ENCODE measurements around the gene ZNF568. TPM values are rescaled to one million over a fixed set of nuclear protein-coding genes. Genes with fewer than 3 reads are reported as not detected.

ZNF568 gene
- total RNA-seq, 1 donor from 2014 or later: 17.8 TPM

DNA sequence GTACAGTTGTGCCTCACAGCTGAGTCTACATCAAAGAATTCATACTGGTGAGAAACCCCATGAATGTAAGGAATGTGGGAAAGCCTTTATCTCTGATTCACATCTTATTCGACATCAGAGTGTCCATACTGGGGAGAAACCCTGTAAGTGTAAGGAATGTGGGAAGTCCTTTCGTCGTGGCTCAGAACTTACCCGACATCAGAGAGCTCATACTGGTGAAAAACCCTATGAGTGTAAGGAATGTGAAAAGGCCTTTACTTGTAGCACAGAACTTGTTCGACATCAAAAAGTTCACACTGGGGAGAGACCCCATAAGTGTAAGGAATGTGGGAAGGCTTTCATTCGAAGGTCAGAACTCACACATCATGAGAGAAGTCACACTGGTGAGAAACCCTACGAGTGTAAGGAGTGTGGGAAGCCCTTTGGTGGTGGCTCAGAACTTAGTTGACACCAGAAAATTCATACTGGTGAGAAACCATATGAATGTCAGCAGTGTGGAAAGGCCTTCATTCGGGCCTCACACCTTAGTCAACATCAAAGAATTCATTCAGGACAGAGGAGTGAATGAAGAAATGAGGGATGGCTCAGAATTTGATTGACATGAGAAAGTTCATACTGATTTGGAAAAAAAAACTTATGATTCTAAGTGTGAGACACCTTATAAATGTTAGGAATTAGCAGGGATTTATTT is 81.2 kb downstream of the ZNF568 start:
- intact Hi-C loops (cut with DNase I): no loop called here
- no peak for ATAC-seq
- no peak for DNase-seq (ENCODE audit: low spot score)

DNA sequence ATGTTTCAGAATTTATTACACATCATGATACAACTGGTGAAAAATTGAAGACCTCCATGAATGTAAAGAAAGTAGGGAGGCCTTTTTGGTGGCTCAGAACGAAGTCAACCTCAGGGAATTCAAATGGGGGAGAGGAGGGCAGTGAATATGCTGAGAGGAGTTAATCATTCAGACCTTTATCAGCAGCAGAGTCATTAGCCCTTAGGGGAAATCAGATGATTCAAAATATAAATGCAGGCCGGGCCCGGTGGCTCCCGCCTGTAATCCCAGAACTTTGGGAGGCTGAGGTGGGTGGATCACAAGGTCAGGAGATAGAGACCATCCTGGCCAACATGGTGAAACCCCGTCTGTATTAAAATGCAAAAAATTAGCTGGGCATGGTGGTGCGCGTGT is 81.7 kb downstream of the ZNF568 start:
- ATAC-seq: no peak
- DNase-seq (ENCODE audit: low spot score): no peak
- intact Hi-C loops (cut with DNase I): no loop called here

DNA sequence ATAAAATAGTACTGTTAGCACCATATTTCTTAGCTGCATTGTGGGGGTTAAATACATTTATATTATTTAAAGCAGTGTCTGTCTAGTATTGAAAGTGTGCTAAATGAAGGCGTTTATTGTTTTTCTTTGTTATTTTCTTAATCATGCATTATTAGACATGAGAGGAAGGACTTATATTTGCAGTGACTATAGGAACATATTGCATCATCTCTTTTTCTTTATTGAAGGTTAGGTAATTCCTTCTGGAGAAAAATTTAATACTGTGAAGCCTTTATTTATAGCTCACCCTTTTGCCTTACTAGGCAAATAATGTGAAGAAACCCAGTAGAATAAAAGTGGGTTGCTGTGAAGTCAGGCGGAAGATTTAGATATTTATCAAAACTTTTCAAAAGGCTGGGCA is 83.2 kb downstream of the ZNF568 start:
- DNase-seq (ENCODE audit: low spot score) (no peak), ATAC-seq (no peak)
- intact Hi-C loops (cut with DNase I): no loop called here

DNA sequence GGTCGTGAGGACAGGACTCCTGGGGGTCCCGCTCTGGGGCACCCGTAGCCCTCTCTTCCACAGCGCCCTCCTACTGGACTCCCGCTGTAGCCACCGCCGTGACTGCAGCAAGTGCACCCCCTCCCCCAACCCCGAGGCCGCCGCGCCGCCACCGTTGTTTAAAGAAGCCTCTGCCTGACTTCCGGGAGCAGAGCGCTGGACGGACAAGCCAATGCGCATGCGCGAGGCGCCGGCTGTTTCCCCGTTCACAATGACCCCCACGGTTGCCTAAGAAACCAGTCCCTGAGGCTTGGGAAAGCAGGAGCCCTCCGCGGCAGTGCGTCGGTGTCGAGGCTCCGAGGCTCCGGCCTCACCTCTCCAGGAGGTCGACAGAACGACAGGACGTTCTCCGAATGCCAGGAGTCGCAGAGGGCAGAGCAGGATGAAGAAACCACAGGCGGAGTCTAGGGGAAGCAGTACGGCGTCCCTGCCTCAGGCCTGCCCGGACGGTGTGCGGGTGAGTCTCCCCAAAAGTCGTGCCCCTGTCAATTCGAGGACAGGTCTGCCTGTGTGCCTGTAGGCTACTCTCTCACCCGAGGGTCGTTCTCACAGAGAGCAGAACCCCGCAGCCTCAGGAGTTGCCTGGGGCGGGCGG is 91.6 kb downstream of the ZNF568 start:
- intact Hi-C loops (cut with DNase I): no loop called here
- DNase-seq (ENCODE audit: low spot score): no peak
- ATAC-seq: peak; percentile 78

DNA sequence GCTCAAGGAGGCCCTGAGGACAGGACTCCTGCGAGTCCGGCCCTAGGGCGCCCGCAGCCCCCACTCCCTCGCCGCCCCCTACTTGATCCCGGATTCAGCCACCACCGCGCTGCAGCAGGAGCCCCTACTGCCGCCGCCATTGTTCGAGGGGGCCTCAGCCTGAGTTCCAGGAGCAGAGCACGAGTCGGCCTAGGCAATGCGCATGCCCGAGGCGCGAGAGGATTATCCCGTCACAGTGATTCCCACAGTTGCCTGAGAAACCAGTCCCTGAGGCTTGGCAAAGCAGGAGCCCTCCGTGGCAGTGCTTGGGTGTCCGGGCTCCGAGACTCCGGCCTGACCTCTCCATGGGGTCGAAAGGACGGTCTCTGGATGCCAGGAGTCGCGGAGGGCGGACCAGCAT is 93.7 kb downstream of the ZNF568 start:
- ATAC-seq (no peak), DNase-seq (ENCODE audit: low spot score) (no peak)
- intact Hi-C loops (cut with DNase I): no loop called here

DNA sequence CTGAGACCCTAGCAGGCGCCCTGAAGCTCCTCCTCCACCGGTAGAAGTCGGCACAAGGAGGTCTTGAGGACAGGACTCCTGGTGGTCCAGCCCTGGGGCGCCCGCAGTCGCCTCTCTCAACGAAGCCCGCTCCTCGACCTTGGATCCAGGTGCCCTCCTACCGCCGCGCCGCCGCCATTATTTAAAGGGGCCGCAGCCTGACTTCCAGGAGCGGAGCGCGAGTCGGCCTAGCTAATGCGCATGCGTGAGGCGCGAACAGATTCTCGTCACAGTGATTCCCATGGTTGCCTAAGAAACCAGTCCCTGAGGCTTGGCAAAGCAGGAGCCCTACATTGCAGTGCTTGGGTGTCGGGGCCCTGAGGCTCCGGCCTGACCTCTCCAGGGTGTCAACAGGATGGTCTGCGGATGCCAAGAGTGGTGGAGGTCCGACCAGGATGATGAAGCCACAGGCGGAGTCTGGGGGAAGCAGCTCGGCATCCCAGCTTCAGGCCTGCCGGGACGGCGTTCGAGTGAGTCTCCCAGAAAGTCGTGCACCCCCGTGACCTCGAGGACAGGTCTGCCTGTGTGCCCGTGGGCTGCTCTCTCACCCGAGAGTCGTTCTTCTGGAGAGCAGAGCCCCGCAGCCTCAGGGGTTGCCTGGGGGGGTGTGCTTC is 96.1 kb downstream of the ZNF568 start:
- intact Hi-C loops (cut with DNase I): no loop called here
- DNase-seq (ENCODE audit: low spot score) (no peak), ATAC-seq (no peak)

DNA sequence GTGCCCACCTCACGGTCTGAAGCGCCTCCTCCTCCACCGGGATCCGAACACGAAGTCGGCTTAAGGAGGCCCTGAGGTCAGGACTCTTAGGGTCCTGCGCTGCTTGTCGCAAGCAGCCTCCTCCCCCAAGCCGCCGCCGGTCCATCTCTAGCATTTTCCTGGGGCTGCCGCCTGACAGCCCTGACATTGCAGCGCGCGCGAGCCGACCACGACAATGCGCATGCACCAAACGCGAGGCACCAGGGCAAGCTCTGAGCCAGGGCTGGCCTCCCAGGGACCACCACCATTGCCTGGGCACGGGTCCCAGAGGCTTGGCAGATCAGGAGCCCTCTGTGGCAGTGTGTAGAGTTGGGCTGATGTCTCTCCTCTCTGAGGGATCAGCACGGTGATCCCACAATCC is 98.3 kb downstream of the ZNF568 start:
- intact Hi-C loops (cut with DNase I): no loop called here
- DNase-seq (ENCODE audit: low spot score) (no peak), ATAC-seq (no peak)

DNA sequence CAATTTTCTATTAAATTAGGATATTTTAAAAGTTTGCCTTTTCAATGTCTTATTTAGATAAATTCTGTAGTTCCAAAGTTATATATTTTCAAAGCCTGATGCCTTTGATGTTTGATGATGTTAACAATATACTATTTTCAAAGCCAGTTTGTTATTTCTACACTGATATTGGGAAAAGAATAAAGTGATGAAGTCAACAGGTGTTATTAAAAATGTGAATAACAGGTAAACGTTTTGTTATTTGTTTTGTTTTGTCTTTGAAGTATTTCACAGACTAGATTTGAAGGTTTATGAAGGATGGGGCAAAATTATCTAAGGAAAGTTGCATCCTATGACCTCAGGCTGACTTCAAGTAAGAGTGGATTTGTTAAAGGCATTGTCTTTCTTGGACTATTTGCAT is 129.0 kb downstream of the ZNF568 start:
- intact Hi-C loops (cut with DNase I): no loop called here
- ATAC-seq: no peak
- no peak for DNase-seq (ENCODE audit: low spot score)

Other genes starting within 250 kb of the ZNF568 start
- gene ZNF461, start 249.5 kb upstream of the ZNF568 start, total RNA-seq: 9.2 TPM
- 11.6 TPM for gene ZNF567, start 228.7 kb upstream of the ZNF568 start, total RNA-seq
- gene ZNF850, start 143.5 kb upstream of the ZNF568 start, total RNA-seq: 4.5 TPM
- gene ZNF790, start 77.9 kb upstream of the ZNF568 start, total RNA-seq: 12.9 TPM
- 9.7 TPM for gene ZNF345, start 65.5 kb upstream of the ZNF568 start, total RNA-seq
- 4.1 TPM for gene ZNF829, start within 50 bp of the ZNF568 start, total RNA-seq
- gene ZNF420, start 162.1 kb downstream of the ZNF568 start, total RNA-seq: 14.4 TPM